Upper lobe of left lung (tissue), 6 donors: ENCODE data around the gene XPR1. TPM values are rescaled to one million over a fixed set of nuclear protein-coding genes. Genes with fewer than 3 reads are reported as not detected.

ENCODE experiments used
- ATAC-seq, 2 donors: fragments of 200-7000 bp; cut with Tn5 transposase; one replicate each; pipeline ENCODE4 v1.9.1; 2022; ENCODE audit warnings: mild to moderate bottlenecking in 2 of 2, moderate library complexity in 2 of 2; ENCODE audit not compliant: low FRiP score in 2 of 2
- DNase-seq, 2 donors: peaks; one replicate each; pipeline ENCODE4 v3.0.0-alpha.2; 2019 to 2020
- H3K27ac ChIP-seq, 4 donors: fragments of 200-600 bp; sonication (generic); one replicate each; pipeline ENCODE4 v1.5.1; 2016 to 2019
- H3K27me3 ChIP-seq, 4 donors: fragments of 200-600 bp; sonication (generic); one replicate each; pipeline ENCODE4 v1.5.1; 2017 to 2019
- H3K36me3 ChIP-seq, 4 donors: fragments of 200-600 bp; sonication (generic); one replicate each; pipeline ENCODE4 v1.5.1; 2016 to 2019
- H3K4me1 ChIP-seq, 4 donors: fragments of 200-600 bp; sonication (generic); one replicate each; pipeline ENCODE4 v1.5.1; 2018 to 2019
- H3K4me3 ChIP-seq, 4 donors: fragments of 200-600 bp; sonication (generic); one replicate each; pipeline ENCODE4 v1.5.1; 2017 to 2019; ENCODE audit warnings: mild to moderate bottlenecking in 2 of 4, moderate library complexity in 1 of 4
- H3K9me3 ChIP-seq, 4 donors: fragments of 200-600 bp; sonication (generic); one replicate each; pipeline ENCODE4 v1.5.1; 2018 to 2019
- CTCF ChIP-seq, 6 experiments: fragments of 450-650 bp in 4 of 6; fragments of 200-600 bp in 2 of 6; sonication (generic) in 2 of 6; IDR thresholded peaks; one replicate each; pipeline ENCODE4 v1.5.1; 2016 to 2019; ENCODE audit warnings: antibody characterized with exemption in 6 of 6
- EP300 ChIP-seq, 4 donors: sonication (generic); formaldehyde crosslinking; IDR thresholded peaks; one replicate each; pipeline ENCODE4 v1.5.1; 2017; ENCODE audit warnings: antibody characterized with exemption in 4 of 4, control low read depth in 2 of 4
- POLR2A ChIP-seq, 4 donors: fragments of 450-650 bp; IDR thresholded peaks; one replicate each; pipeline ENCODE4 v1.5.1; 2016 to 2017; ENCODE audit warnings: antibody characterized with exemption in 4 of 4, mild to moderate bottlenecking in 2 of 4
- POLR2AphosphoS5 ChIP-seq, 2 donors: sonication (generic); formaldehyde crosslinking; IDR thresholded peaks; one replicate each; pipeline ENCODE4 v1.5.1; 2017; ENCODE audit warnings: antibody characterized with exemption in 2 of 2
- WGBS, 2 donors: methylation state at CpG; one replicate each; pipeline ENCODE4 v1.1.5; 2017 to 2018; 5-methylcytosine and 5-hydroxymethylcytosine counted together
- total RNA-seq, 6 donors: library from RNA; depleted of rRNA in 4 of 6; stranded (reverse); fragments of >200 nt in 4 of 6; gene quantifications; one replicate each; pipeline versions ENCODE4 v1.1.0 to v1.2.1, GENCODE V29; 2016 to 2021
- donor health status: DM: no; HTN: no; CAD: no; lungs with moderate emphysema.
- donor health status: DM: no; HTN: yes; CAD: no; lungs with severe emphysema.

XPR1 gene
- total RNA-seq, 6 donors from 2014 or later: 21.3 to 30.2 (median 25.3) TPM

- TF ChIP-seq POLR2AphosphoS5 (IDR thresholded peaks at IDR 0.05) (no peak), POLR2A (IDR thresholded peaks at IDR 0.05) (no peak), EP300 (IDR thresholded peaks at IDR 0.05) (no peak), CTCF (IDR thresholded peaks at IDR 0.05) (no peak)
- Histone ChIP-seq H3K9me3 (no peaks in the 10 kb centered on the region), H3K4me1 (no peaks in the 10 kb centered on the region), H3K27ac (no peak overlapping the region), H3K27me3 (no peaks in the 10 kb centered on the region), H3K4me3 (no peak overlapping the region), H3K36me3 (peaks cover 0 to 14% (median 0%) of the 10 kb centered on the region in 4 donors)
- WGBS, 2 donors: 62 to 69% methylated on average over 1 of the region's 1 CpG
- DNase-seq: no peak
- no peak for ATAC-seq
These were observed 257.0 kb downstream of the XPR1 start for GRCh38 chr1:180888870-180889269.

GRCh38 chr1:180889325-180889724 lies 257.5 kb downstream of the XPR1 start:
- Histone ChIP-seq H3K9me3 (no peaks in the 10 kb centered on the region), H3K36me3 (peaks cover 0 to 9% (median 0%) of the 10 kb centered on the region in 4 donors), H3K4me1 (no peaks in the 10 kb centered on the region), H3K27me3 (no peaks in the 10 kb centered on the region), H3K4me3 (no peak overlapping the region), H3K27ac (no peak overlapping the region)
- DNase-seq (no peak), ATAC-seq (no peak)
- TF ChIP-seq CTCF (IDR thresholded peaks at IDR 0.05): no peak
- no peak for TF ChIP-seq EP300 (IDR thresholded peaks at IDR 0.05)
- no peak for TF ChIP-seq POLR2A (IDR thresholded peaks at IDR 0.05)
- 82 to 94% methylated on average over 2 of the region's 2 CpGs for WGBS, 2 donors

GRCh38 chr1:180892272-180892671 lies 260.4 kb downstream of the XPR1 start:
- Histone ChIP-seq H3K27me3 (no peaks in the 10 kb centered on the region), H3K36me3 (no peaks in the 10 kb centered on the region), H3K4me3 (no peak overlapping the region), H3K9me3 (no peaks in the 10 kb centered on the region), H3K27ac (no peak overlapping the region), H3K4me1 (no peaks in the 10 kb centered on the region)
- ATAC-seq (no peak), DNase-seq (no peak)
- no peak for TF ChIP-seq POLR2A (IDR thresholded peaks at IDR 0.05)
- TF ChIP-seq POLR2AphosphoS5 (IDR thresholded peaks at IDR 0.05): no peak
- TF ChIP-seq EP300 (IDR thresholded peaks at IDR 0.05): no peak
- no peak for TF ChIP-seq CTCF (IDR thresholded peaks at IDR 0.05)
- 77 to 79% methylated on average over 5 of the region's 5 CpGs for WGBS, 2 donors

- no peak overlapping the region for H3K27ac ChIP-seq
- WGBS, 2 donors: 73 to 88% methylated on average over 2 of the region's 2 CpGs
- ATAC-seq (no peak), DNase-seq (no peak)
- no peaks in the 10 kb centered on the region for H3K4me1 ChIP-seq
- no peaks in the 10 kb centered on the region for H3K27me3 ChIP-seq
- no peaks in the 10 kb centered on the region for H3K9me3 ChIP-seq
- no peaks in the 10 kb centered on the region for H3K36me3 ChIP-seq
- TF ChIP-seq POLR2AphosphoS5 (IDR thresholded peaks at IDR 0.05) (no peak), EP300 (IDR thresholded peaks at IDR 0.05) (no peak)
- H3K4me3 ChIP-seq: no peak overlapping the region
These were observed 260.9 kb downstream of the XPR1 start for GRCh38 chr1:180892675-180893074.

GRCh38 chr1:180893614-180894013 lies 261.8 kb downstream of the XPR1 start:
- no peaks in the 10 kb centered on the region for H3K27me3 ChIP-seq
- no peaks in the 10 kb centered on the region for H3K9me3 ChIP-seq
- ATAC-seq (no peak), DNase-seq (no peak)
- TF ChIP-seq POLR2A (IDR thresholded peaks at IDR 0.05): no peak
- no peak for TF ChIP-seq CTCF (IDR thresholded peaks at IDR 0.05)
- TF ChIP-seq EP300 (IDR thresholded peaks at IDR 0.05): no peak
- no peak for TF ChIP-seq POLR2AphosphoS5 (IDR thresholded peaks at IDR 0.05)
- no peaks in the 10 kb centered on the region for H3K4me1 ChIP-seq
- H3K27ac ChIP-seq: no peak overlapping the region
- WGBS, 2 donors: 60 to 70% methylated on average over 3 of the region's 3 CpGs
- no peaks in the 10 kb centered on the region for H3K36me3 ChIP-seq
- H3K4me3 ChIP-seq: no peak overlapping the region
